Measurements from ENCODE around the gene MYO9A.

DNA sequence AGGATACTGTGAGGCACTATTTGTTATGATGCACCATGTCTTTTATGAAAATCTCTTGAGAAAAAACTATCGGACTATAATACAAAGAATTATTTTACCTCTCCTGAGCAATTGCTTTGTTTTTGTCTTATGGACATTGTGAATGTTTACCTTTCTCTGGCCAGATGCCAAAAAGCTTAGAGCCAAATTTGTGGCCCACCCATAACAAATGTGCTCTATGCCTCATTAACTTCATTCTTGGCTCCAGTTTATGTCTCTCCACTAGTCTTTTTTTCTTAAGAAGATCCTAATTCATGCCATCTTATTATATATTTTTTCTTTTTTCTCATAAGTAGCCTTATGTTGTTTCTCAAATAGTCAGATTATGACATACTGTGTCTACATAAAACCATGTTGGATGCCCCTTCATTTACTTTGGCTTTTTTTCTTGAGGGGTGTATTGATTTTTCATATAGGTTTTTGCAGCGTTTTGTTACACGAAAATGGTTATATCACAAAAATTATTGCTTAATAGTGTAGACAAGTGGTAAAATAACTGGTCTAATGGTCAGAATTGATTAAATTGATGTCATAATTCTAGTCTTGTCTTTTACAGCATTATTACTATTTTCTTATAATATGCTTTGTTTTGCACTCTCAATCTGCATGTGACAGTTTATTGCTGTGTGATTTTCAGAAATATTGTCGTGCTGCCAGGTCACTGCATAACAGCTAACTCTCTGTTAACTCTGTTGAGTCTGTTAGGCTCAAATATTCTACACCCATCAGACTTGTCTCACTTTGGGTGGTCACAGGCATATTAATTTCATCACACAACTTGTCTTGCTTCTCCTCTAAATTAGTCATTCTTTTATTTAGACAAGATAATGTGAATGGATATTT lies 18.5 kb upstream of the MYO9A start:
- TF ChIP-seq CTCF (IDR thresholded peaks at IDR 0.05) = no peak
- TF ChIP-seq EP300 (IDR thresholded peaks at IDR 0.05) = no peak
